Activated CD4-positive, alpha-beta memory T cell treated with anti-CD3 and anti-CD28 coated beads for 36 hours (primary cell): ENCODE data around the gene ISM1. TPM values are rescaled to one million over a fixed set of nuclear protein-coding genes. Genes with fewer than 3 reads are reported as not detected.

Experiments used
- CTCF ChIA-PET: fragments of 350-600 bp; sonication (Branson Sonifier 250); formaldehyde crosslinking; loops from one replicate; lab custom pipeline; 2021; ENCODE audit warnings: antibody characterized with exemption, inconsistent platforms; lab: Charles Lee
- POLR2A ChIA-PET: fragments of 350-600 bp; sonication (Branson Sonifier 250); formaldehyde crosslinking; loops from one replicate; lab custom pipeline; 2021; ENCODE audit warnings: antibody characterized with exemption; lab: Charles Lee
- DNase-seq: peaks from one replicate; pipeline ENCODE4 v3.0.0-alpha.2; 2020
- H3K27ac Mint-ChIP-seq: one replicate; pipeline ENCODE4 v1.8.0; 2021; ENCODE audit warnings: mixed read lengths
- H3K27me3 Mint-ChIP-seq: one replicate; pipeline ENCODE4 v1.8.0; 2021; ENCODE audit warnings: mixed read lengths
- H3K36me3 Mint-ChIP-seq: one replicate; pipeline ENCODE4 v1.8.0; 2021; ENCODE audit warnings: mixed read lengths
- H3K4me1 Mint-ChIP-seq: one replicate; pipeline ENCODE4 v1.8.0; 2021; ENCODE audit warnings: low read depth, mixed read lengths
- H3K4me3 Mint-ChIP-seq: one replicate; pipeline ENCODE4 v1.8.0; 2021; ENCODE audit warnings: mild to moderate bottlenecking, mixed read lengths
- H3K9me3 Mint-ChIP-seq: one replicate; pipeline ENCODE4 v1.8.0; 2021; ENCODE audit warnings: mixed read lengths
- intact Hi-C: fragments of 100-400 bp; cut with micrococcal nuclease; formaldehyde crosslinking; loops from one replicate; pipeline ENCODE4 v1.15.1; 2023
- total RNA-seq, 2 experiments: library from RNA; stranded (reverse); gene quantifications; one replicate each; pipeline ENCODE4 v1.2.3, GENCODE V29; 2021

Gene ISM1
- total RNA-seq = under 1 TPM; 0.34 to 0.36 TPM

DNA sequence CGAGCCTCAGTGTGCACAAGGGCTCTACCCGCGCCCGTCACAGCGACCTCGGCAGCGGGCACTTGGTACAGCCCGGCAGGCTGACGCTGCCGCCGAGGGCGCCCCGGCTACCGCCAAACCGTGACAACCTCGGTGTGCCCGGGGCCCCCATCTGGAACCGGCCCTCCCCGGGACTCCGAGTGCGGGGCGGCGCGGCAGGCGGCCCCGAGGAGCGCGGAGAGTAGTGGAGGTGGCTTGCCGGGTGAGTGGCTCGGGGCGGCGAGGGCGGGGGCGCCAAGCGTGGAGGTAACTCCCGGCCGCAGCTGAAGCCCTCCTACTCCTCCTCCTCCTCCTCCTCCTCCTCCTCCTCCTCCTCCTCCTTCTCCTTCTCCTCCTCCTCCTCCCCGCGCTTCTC lies at the start of gene ISM1:
TSS of gene ISM1 (plus strand) at position 371 of the 394 bp plus-strand sequence. CDS start 503 bp downstream, outside the sequence.
- ChIA-PET POLR2A (interaction anchor here (0.8 kb wide), 1 partner anchor 8 kb away, joined by 4 read pairs; no protein-coding TSS in a partner anchor), CTCF (interaction anchor here (0.8 kb wide), 1 partner anchor 39 kb away, joined by 3 read pairs; no protein-coding TSS in a partner anchor)
- Mint-ChIP-seq H3K4me3 (peak within 1 kb of the TSS; percentile 73), H3K36me3 (no peaks in the 10 kb centered on the region), H3K27me3 (peaks cover 40% of the 10 kb centered on the region), H3K27ac (no peak within 1 kb of the TSS), H3K9me3 (no peaks in the 10 kb centered on the region), H3K4me1 (peaks cover 15% of the 10 kb centered on the region)
- DNase-seq = peak; percentile 45
- intact Hi-C loops = loop anchor here (1.0 to 10.0 kb wide), 5 partner anchors 8 to 564 kb away; partner anchors contain the start of genes ESF1, NDUFAF5 and TASP1

DNA sequence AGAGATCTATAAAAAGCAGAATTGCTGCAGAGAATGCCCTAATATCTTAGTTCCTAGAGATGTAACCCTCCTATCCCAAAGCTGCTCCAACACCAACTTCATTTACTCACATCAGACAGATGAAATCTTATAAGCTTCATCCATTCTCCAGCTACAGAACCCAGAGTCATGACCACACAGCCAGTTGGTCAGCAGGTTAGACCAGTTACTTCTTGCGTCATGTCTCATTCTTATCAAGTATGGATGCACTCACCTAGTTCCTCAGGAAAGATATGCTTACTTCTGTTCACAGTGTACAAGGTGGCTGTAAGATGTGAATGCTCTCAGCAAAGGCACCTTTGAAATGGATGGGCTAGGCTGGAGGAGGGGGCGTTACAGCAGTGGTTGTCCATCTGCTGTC lies 47.9 kb upstream of the ISM1 start:
- CTCF ChIA-PET = no interaction called here

DNA sequence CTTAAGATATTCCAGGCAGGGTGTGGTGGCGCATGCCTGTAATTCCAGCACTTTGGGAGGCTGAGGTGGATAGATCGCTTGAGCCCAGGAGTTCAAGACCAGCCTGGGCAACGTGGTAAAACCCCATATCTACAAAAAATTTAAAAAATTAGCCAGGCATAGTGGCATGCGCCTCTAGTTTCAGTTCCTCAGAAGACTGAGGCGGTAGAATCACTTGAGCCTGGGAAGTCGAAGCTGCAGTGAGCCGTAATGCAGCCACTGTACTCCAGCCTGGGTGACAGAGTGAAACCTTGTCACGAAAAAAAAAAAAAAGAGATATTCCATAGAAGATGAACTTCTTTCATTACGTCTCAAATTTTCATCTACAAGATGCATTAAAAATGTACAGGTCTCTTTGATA lies 46.7 kb upstream of the ISM1 start:
- no peaks in the 10 kb centered on the region for H3K36me3 Mint-ChIP-seq
- ChIA-PET POLR2A (no interaction called here), CTCF (no interaction called here)
- no peak for DNase-seq
- H3K4me1 Mint-ChIP-seq = no peaks in the 10 kb centered on the region
- H3K4me3 Mint-ChIP-seq = no peak overlapping the region
- H3K27me3 Mint-ChIP-seq = peaks cover 15% of the 10 kb centered on the region
- intact Hi-C loops = no loop called here
- H3K27ac Mint-ChIP-seq = no peak overlapping the region
- H3K9me3 Mint-ChIP-seq = peaks cover 17% of the 10 kb centered on the region

More for the DNA sequence above, 47.9 kb upstream of the ISM1 start:
- H3K27ac Mint-ChIP-seq = no peak overlapping the region
- POLR2A ChIA-PET = no interaction called here
- no peaks in the 10 kb centered on the region for H3K4me1 Mint-ChIP-seq
- no peak for DNase-seq
- H3K4me3 Mint-ChIP-seq = no peak overlapping the region
- intact Hi-C loops = no loop called here
- peaks cover 15% of the 10 kb centered on the region for H3K27me3 Mint-ChIP-seq
- H3K9me3 Mint-ChIP-seq = peaks cover 17% of the 10 kb centered on the region
- H3K36me3 Mint-ChIP-seq = no peaks in the 10 kb centered on the region

DNA sequence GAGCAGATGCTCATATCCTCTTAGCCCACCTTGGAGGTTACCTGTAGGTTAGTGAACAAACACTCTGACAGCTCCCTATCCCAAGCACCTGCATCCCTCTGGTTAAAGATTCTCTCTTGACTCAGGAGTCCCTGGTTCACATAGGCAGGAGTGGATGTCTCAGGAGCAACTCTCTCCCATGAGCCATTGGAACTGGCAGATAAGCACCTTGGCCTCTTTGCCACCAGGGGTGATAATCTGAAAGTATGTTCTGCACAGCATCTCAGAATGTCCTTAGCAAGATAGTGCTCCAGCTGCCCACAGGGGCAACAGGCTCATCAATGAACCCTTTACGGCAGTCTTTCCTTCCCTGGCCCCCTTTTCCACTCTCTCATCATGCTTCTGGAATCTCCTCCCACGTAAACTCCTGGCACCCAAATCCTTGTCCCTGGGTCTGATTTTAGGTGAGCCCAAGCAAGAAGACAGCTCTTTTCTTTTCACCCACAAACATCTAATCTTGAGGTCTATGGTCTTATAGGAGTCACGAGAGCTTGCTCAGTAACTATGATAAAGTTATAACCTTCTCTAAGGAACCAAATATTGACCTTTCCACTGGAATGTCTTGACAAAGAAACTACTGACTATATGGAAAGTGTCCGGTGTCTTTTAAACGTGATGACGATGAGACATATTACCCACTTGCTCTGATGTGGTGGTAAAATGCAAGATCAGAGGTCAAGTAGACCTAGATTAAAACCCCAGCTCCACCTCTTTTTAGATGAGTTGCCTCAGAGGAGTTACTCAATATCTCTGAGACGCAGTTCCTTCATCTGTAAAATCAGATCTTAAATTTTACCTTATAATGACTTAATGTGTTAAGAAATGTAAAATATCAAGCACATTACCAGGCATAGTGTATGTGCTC lies 39.8 kb upstream of the ISM1 start:
- no peak overlapping the region for H3K27ac Mint-ChIP-seq

DNA sequence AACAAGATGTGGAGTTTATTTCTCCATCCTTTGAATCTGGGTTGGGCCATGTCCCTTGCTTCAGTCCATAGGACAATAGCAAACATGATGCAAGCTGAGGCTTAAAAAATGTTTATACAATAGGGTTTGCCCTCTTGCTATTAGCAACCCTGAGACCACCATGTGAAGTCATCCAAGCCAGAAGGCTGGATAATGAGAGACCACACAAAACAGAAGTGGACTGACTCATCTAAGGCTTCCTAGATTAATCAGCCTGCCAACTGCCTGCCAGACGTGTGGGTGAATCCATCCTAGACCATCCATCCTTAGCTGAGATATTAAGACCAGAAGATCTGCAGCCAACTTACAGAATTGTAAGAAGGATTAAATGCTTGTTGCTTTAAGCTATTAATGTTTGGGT lies 38.1 kb upstream of the ISM1 start:
- POLR2A ChIA-PET = no interaction called here
- DNase-seq = peak; percentile 29
- peaks cover 12% of the 10 kb centered on the region for H3K9me3 Mint-ChIP-seq
- intact Hi-C loops = loop anchor here (1.0 kb wide), 2 partner anchors 46 to 64 kb away; no protein-coding TSS in a partner anchor
- CTCF ChIA-PET = no interaction called here
- H3K4me3 Mint-ChIP-seq = no peak overlapping the region
- no peak overlapping the region for H3K27ac Mint-ChIP-seq
- H3K36me3 Mint-ChIP-seq = peaks cover 4% of the 10 kb centered on the region
- no peaks in the 10 kb centered on the region for H3K4me1 Mint-ChIP-seq
- peaks cover 3% of the 10 kb centered on the region for H3K27me3 Mint-ChIP-seq

More for the DNA sequence above, 39.8 kb upstream of the ISM1 start:
- H3K36me3 Mint-ChIP-seq = peaks cover 2% of the 10 kb centered on the region
- H3K9me3 Mint-ChIP-seq = peaks cover 11% of the 10 kb centered on the region
- no peaks in the 10 kb centered on the region for H3K4me1 Mint-ChIP-seq
- ChIA-PET POLR2A (no interaction called here), CTCF (no interaction called here)
- H3K4me3 Mint-ChIP-seq = no peak overlapping the region
- intact Hi-C loops = no loop called here
- no peak for DNase-seq
- H3K27me3 Mint-ChIP-seq = peaks cover 7% of the 10 kb centered on the region

DNA sequence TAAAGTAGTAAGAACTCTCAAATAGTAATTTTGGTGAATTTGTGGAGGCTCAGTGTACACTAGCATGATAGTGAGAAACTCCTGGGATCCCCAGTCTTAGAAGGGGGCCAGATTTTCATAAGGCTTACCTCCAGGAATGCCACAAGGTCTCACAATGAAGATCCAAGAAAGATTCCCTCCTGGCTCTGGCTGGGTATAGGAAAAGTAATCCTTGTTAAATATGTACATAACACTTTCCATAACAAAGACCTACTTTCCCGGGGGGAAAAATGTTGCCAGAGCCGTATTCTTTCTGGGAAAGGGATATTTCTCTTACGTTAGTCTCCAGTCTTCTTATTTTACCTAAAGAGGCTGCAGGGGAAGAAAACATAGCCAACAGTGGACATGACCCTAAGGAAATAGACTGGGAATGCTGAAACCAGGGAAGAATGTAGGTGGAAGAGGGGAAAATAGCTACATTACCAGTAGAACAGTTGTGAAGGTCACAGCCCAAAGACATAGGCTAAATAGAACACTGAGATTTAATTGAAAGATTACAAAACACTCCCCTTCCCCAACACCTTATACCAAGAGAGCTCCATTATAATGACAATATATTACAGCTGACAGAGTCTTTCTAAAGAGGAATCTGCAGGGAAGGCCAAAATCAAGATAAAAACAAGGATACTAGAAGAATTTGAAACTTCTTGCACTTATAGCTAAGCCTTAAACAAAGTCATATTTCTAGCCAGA lies 34.9 kb upstream of the ISM1 start:
- ChIA-PET POLR2A (no interaction called here), CTCF (no interaction called here)
- peaks cover 1% of the 10 kb centered on the region for H3K27me3 Mint-ChIP-seq

DNA sequence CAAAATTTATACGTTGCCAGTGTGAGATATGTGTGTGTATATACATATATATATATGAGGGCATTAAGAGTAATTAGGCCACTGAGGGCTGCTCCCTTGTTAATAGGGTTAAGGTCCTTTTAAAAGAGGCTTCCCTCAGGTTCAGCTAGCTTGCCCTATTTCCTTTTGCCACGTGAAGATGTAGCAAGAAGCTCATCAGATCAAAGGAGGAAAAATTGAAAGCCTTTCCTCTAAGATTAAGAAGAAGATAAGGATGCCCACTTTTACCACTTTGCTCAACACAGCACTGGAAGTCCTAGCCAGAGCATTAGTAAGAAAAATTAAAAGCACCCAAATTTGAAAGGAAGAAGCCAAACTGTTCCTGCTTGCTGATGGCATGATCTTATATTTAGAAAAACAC lies 33.2 kb upstream of the ISM1 start:
- Mint-ChIP-seq H3K4me3 (no peak overlapping the region), H3K27me3 (no peaks in the 10 kb centered on the region), H3K9me3 (peaks cover 12% of the 10 kb centered on the region), H3K27ac (no peak overlapping the region), H3K36me3 (peaks cover 4% of the 10 kb centered on the region), H3K4me1 (no peaks in the 10 kb centered on the region)
- DNase-seq = no peak
- intact Hi-C loops = no loop called here
- ChIA-PET CTCF (interaction anchor here (1.1 kb wide), 1 partner anchor 15 kb away, joined by 3 read pairs; no protein-coding TSS in a partner anchor), POLR2A (no interaction called here)

More for the DNA sequence above, 34.9 kb upstream of the ISM1 start:
- H3K36me3 Mint-ChIP-seq = peaks cover 4% of the 10 kb centered on the region
- DNase-seq = no peak
- no peaks in the 10 kb centered on the region for H3K4me1 Mint-ChIP-seq
- no peak overlapping the region for H3K4me3 Mint-ChIP-seq
- no peak overlapping the region for H3K27ac Mint-ChIP-seq
- H3K9me3 Mint-ChIP-seq = peaks cover 12% of the 10 kb centered on the region
- intact Hi-C loops = no loop called here

DNA sequence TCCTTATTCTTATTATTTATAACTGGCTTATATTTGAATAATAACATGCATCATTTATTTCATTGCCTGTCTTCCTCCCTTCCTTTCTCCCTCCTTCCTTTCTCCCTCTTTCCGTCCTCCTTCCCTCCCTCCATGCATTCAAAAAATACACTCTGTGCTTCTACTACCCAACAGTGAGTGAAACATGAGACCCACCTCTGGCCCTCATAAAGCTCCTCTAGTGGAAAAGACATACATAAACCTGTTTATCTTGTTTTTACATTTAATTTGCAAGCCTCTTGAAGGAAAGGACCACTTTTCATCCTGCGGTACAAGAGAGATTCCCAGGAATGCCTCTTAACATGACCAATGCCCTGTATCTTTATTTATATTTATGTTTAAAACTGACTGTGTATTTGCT lies 21.8 kb upstream of the ISM1 start:
- intact Hi-C loops = no loop called here
- POLR2A ChIA-PET = no interaction called here
- no peak for DNase-seq
- Mint-ChIP-seq H3K27me3 (peaks cover 3% of the 10 kb centered on the region), H3K4me3 (no peak overlapping the region), H3K27ac (no peak overlapping the region), H3K4me1 (no peaks in the 10 kb centered on the region), H3K9me3 (no peaks in the 10 kb centered on the region), H3K36me3 (no peaks in the 10 kb centered on the region)
- CTCF ChIA-PET = no interaction called here

DNA sequence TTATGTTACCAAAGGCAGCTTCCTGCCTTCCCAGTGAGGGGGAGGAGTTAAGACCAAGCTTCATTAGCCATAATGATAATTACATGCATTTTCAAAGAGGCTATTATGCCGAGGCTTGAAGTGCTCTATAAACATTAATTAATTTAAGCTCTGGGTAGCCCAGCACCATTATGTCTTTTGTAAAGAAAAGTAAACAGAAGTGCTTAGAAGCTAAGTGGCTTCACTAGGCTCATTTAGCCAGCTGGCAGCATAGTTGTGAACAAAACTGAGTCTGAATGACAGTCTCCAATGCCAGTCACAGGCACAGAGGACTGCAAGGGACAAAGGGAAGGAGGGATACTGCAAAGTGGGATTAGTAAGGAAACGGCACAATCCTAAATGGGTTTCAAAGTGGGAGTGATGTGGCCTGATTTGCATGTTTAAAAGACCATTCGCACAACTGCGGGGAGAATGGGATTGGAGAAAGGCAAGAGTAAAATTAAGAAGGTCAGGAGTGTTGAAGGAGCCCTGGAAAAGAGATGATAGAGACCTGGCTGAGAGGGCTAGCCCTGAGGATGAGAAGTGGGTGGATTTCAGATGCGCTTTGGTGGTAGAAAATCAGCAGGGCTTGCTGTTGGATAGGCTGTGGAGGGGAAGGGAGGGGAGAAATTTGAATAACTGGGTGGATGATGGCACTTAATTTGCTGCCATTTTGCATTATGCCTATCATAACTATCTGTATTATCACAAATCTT lies 20.1 kb upstream of the ISM1 start:
- ChIA-PET POLR2A (interaction anchor here (0.6 kb wide), 1 partner anchor 17 kb away, joined by 3 read pairs; no protein-coding TSS in a partner anchor), CTCF (no interaction called here)
- H3K36me3 Mint-ChIP-seq = no peaks in the 10 kb centered on the region
- no peak overlapping the region for H3K4me3 Mint-ChIP-seq
- no peaks in the 10 kb centered on the region for H3K4me1 Mint-ChIP-seq
- H3K9me3 Mint-ChIP-seq = no peaks in the 10 kb centered on the region
- H3K27ac Mint-ChIP-seq = no peak overlapping the region
- peaks cover 6% of the 10 kb centered on the region for H3K27me3 Mint-ChIP-seq
- no peak for DNase-seq
- intact Hi-C loops = no loop called here

DNA sequence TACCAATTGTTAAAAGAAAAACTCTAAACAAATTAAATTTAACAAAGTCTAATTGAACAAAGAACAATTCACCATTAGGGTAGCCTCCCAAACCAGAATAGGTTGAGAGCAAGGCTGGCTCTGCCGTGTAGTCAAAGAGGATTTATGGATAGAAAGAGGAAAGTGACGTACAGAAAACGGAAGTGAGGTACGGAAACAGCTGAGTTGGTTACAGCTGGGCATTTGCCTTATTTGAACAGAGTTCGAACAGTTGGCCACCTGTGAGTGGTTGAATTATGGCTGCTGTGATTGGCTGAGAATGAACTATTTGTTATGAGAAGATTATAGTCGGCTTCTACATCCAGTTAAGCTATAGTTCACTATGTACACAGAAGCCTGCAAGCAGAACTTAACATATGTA lies 18.5 kb upstream of the ISM1 start:
- intact Hi-C loops = no loop called here
- no peaks in the 10 kb centered on the region for H3K4me1 Mint-ChIP-seq
- no peak for DNase-seq
- no peak overlapping the region for H3K27ac Mint-ChIP-seq
- CTCF ChIA-PET = interaction anchor here (1.0 kb wide), 1 partner anchor 15 kb away, joined by 3 read pairs; no protein-coding TSS in a partner anchor
- peaks cover 8% of the 10 kb centered on the region for H3K27me3 Mint-ChIP-seq
- no peak overlapping the region for H3K4me3 Mint-ChIP-seq
- H3K36me3 Mint-ChIP-seq = no peaks in the 10 kb centered on the region
- POLR2A ChIA-PET = no interaction called here
- H3K9me3 Mint-ChIP-seq = no peaks in the 10 kb centered on the region

DNA sequence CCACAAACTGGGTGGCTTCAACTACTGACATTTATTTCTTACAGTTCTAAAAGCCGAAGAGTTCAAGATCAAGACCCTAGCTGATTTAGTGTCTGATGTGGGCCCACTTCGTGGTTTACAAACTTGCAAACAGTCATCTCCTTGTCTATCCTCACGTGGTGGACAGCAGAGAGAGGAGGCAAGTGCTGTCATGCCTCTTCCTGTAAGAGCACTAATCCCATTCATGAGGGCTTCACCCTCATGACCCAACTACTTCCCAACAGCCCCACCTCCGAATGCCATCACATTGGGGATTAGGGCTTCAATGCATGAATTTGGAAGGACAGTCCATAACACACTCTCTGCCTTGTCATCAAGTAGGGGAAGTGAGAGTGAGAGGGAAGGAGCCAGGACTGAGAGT lies 15.6 kb upstream of the ISM1 start:
- Mint-ChIP-seq H3K9me3 (no peaks in the 10 kb centered on the region), H3K36me3 (no peaks in the 10 kb centered on the region), H3K4me1 (no peaks in the 10 kb centered on the region), H3K27ac (no peak overlapping the region), H3K27me3 (peaks cover 8% of the 10 kb centered on the region), H3K4me3 (no peak overlapping the region)
- CTCF ChIA-PET = interaction anchor here (0.7 to 0.9 kb wide), 2 partner anchors 55 to 86 kb away, joined by 4 read pairs; no protein-coding TSS in a partner anchor
- POLR2A ChIA-PET = no interaction called here
- DNase-seq = no peak
- intact Hi-C loops = no loop called here
